Liver (tissue), 9 donors: ENCODE data around the gene DIP2A. TPM values are rescaled to one million over a fixed set of nuclear protein-coding genes. Genes with fewer than 3 reads are reported as not detected.

Experiments used
- DNase-seq: peaks from one replicate; pipeline ENCODE4 v3.0.0-alpha.2; 2017; ENCODE audit warnings: low spot score
- H3K27ac ChIP-seq, 2 donors: one replicate each; pipeline ENCODE4 v1.7.0; 2013; ENCODE audit warnings: inconsistent platforms in 2 of 2, low read length in 2 of 2, control low read depth in 1 of 2, low read depth in 1 of 2, mild to moderate bottlenecking in 1 of 2
- H3K27me3 ChIP-seq, 4 donors: one replicate each; pipeline versions ENCODE4 v1.6.1 to v1.7.0; 2013; ENCODE audit warnings: low read length in 3 of 4, inconsistent platforms in 1 of 4, mild to moderate bottlenecking in 1 of 4, moderate library complexity in 1 of 4; ENCODE audit not compliant: control insufficient read depth in 4 of 4, insufficient read depth in 4 of 4
- H3K36me3 ChIP-seq, 4 donors: one replicate each; pipeline versions ENCODE4 v1.6.1 to v1.7.0; 2013; ENCODE audit warnings: low read length in 3 of 4, mild to moderate bottlenecking in 3 of 4, low read depth in 1 of 4, moderate library complexity in 1 of 4; ENCODE audit not compliant: control insufficient read depth in 4 of 4, insufficient read depth in 3 of 4
- H3K4me1 ChIP-seq, 4 donors: one replicate each; pipeline versions ENCODE4 v1.6.1 to v1.7.0; 2013; ENCODE audit warnings: low read length in 3 of 4, mild to moderate bottlenecking in 3 of 4, moderate library complexity in 1 of 4; ENCODE audit not compliant: control insufficient read depth in 4 of 4, insufficient read depth in 4 of 4
- H3K4me3 ChIP-seq, 3 donors: one replicate each; pipeline versions ENCODE4 v1.6.1 to v1.7.0; 2013; ENCODE audit warnings: low read length in 3 of 3, control low read depth in 1 of 3, low read depth in 1 of 3, mild to moderate bottlenecking in 1 of 3
- H3K9ac ChIP-seq, 2 donors: one replicate each; pipeline ENCODE4 v1.7.0; 2013; ENCODE audit warnings: low read length in 2 of 2, mild to moderate bottlenecking in 2 of 2, moderate library complexity in 2 of 2, control low read depth in 1 of 2, low read depth in 1 of 2
- H3K9me3 ChIP-seq, 4 donors: one replicate each; pipeline versions ENCODE4 v1.6.1 to v1.7.0; 2013; ENCODE audit warnings: low read length in 3 of 4; ENCODE audit not compliant: control insufficient read depth in 4 of 4
- CTCF ChIP-seq: fragments of 150-350 bp; IDR thresholded peaks from 2 replicates; pipeline ENCODE4 v1.5.1; 2017; ENCODE audit warnings: improper control_type of control experiment, low read depth, low read length; ENCODE audit not compliant: missing input control
- EGR1 ChIP-seq, 2 donors: IDR thresholded peaks; 2 replicates each; pipeline ENCODE4 v1.6.1; 2016 to 2018; ENCODE audit warnings: antibody characterized with exemption in 2 of 2, low read depth in 2 of 2
- FOXA1 ChIP-seq: IDR thresholded peaks from 2 replicates; pipeline ENCODE4 v1.6.1; 2016; ENCODE audit warnings: antibody characterized with exemption
- FOXA2 ChIP-seq: IDR thresholded peaks from 2 replicates; pipeline ENCODE4 v1.6.1; 2016; ENCODE audit warnings: antibody characterized with exemption
- GABPA ChIP-seq, 2 donors: IDR thresholded peaks in 1 of 2; conservative IDR thresholded peaks in 1 of 2; 2 replicates each; pipeline ENCODE4 v1.6.1; 2016; ENCODE audit warnings: antibody characterized with exemption in 2 of 2, mild to moderate bottlenecking in 1 of 2, moderate library complexity in 1 of 2
- HNF4A ChIP-seq, 2 donors: conservative IDR thresholded peaks; 2 replicates each; pipeline ENCODE4 v1.6.1; 2016; ENCODE audit warnings: antibody characterized with exemption in 2 of 2, mild to moderate bottlenecking in 2 of 2
- HNF4G ChIP-seq: IDR thresholded peaks from 2 replicates; pipeline ENCODE4 v1.6.1; 2016; ENCODE audit warnings: antibody characterized with exemption
- JUND ChIP-seq, 2 donors: IDR thresholded peaks; 2 replicates each; pipeline ENCODE4 v1.6.1; 2016; ENCODE audit warnings: antibody characterized with exemption in 2 of 2
- MAX ChIP-seq: IDR thresholded peaks from 2 replicates; pipeline ENCODE4 v1.6.1; 2016; ENCODE audit warnings: antibody characterized with exemption
- NR2F2 ChIP-seq: IDR thresholded peaks from 2 replicates; pipeline ENCODE4 v1.6.1; 2016; ENCODE audit warnings: antibody characterized with exemption
- RAD21 ChIP-seq, 2 donors: IDR thresholded peaks; 2 replicates each; pipeline ENCODE4 v1.6.1; 2016; ENCODE audit warnings: antibody characterized with exemption in 2 of 2, mild to moderate bottlenecking in 2 of 2
- RXRA ChIP-seq, 2 donors: IDR thresholded peaks; 2 replicates each; pipeline ENCODE4 v1.6.1; 2017 to 2018; ENCODE audit warnings: antibody characterized with exemption in 2 of 2, mild to moderate bottlenecking in 1 of 2
- SP1 ChIP-seq: IDR thresholded peaks from 2 replicates; pipeline ENCODE4 v1.6.1; 2018; ENCODE audit warnings: antibody characterized with exemption, mild to moderate bottlenecking
- TAF1 ChIP-seq: conservative IDR thresholded peaks from 2 replicates; pipeline ENCODE4 v1.6.1; 2016; ENCODE audit warnings: antibody characterized with exemption, mild to moderate bottlenecking
- YY1 ChIP-seq: IDR thresholded peaks from 2 replicates; pipeline ENCODE4 v1.6.1; 2016; ENCODE audit warnings: antibody characterized with exemption, mild to moderate bottlenecking
- ZBTB33 ChIP-seq: IDR thresholded peaks from 2 replicates; pipeline ENCODE4 v1.6.1; 2016; ENCODE audit warnings: antibody characterized with exemption
- WGBS: extraction: QIAGEN DNeasy Blood & Tissue Kit; methylation state at CpG from one replicate; pipeline ENCODE4 v1.1.7; 2013; 5-methylcytosine and 5-hydroxymethylcytosine counted together
- polyA plus RNA-seq, 2 donors: library from polyadenylated mRNA; stranded (reverse) in 1 of 2; unstranded in 1 of 2; fragments of 200-250 nt in 1 of 2; fragments of >200 nt in 1 of 2; fragmentation: Nextera tagmentation in 1 of 2; extraction: Ambion mirVana in 1 of 2; gene quantifications; one replicate each; pipeline versions ENCODE4 v1.2.1 to v1.2.3, GENCODE V29; 2013 to 2015
- total RNA-seq, 2 donors: library from RNA; depleted of rRNA; stranded (reverse); fragments of >200 nt; gene quantifications; one replicate each; pipeline ENCODE4 v1.2.3, GENCODE V29; 2014
- TF ChIP-seq, protein P1 (sequence below): IDR thresholded peaks from 2 replicates; pipeline ENCODE4 v1.6.1; 2016; ENCODE audit warnings: antibody characterized with exemption
- TF ChIP-seq, protein P2 (sequence below): IDR thresholded peaks from 2 replicates; pipeline ENCODE4 v1.6.1; 2016; ENCODE audit warnings: antibody characterized with exemption, mild to moderate bottlenecking
- donor health status: healthy.
- donor health status: healthy.
- donor health status: healthy.
- donor health status: healthy.
- donor health status: healthy.

The DIP2A gene
- total and polyA plus RNA-seq, 4 donors = 3.8 to 21.7 (median 7.5) TPM

DNA sequence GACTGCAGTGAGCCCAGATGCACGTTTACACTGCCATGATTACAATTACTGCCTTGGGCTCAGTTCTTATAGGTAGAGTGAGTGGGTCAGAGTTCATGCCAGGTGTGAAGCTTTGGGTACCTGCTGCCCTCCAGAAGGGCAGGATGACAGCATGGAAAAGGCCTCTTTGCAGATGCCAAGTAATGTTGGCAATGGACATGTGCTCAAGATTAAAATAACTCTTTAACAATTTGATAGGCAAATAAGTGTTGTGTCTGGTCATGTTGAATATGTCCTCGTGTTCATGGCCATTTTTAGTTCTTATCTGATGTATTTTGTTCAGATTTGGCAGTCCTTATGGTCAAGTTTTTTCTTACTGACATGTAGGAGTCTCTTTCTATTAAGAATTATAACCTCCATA, 111.4 kb downstream of the DIP2A start:
- WGBS = 91% methylated on average over 2 of the region's 2 CpGs
- DNase-seq = no peak
- Histone ChIP-seq H3K4me3 (no peak overlapping the region), H3K27me3 (no peaks in the 10 kb centered on the region), H3K9me3 (no peaks in the 10 kb centered on the region), H3K4me1 (no peaks in the 10 kb centered on the region), H3K27ac (no peak overlapping the region), H3K36me3 (peaks cover 6 to 57% (median 32%) of the 10 kb centered on the region in 4 donors), H3K9ac (no peak overlapping the region)
- TF ChIP-seq HNF4A (conservative IDR thresholded peaks at IDR 0.05) (no peak), NR2F2 (no peak), SP1 (no peak), CTCF (no peak), RAD21 (IDR thresholded peaks at IDR 0.05) (no peak), EGR1 (IDR thresholded peaks at IDR 0.05; ENCODE audit: low read depth in 2 of 2) (no peak), MAX (no peak), RXRA (IDR thresholded peaks at IDR 0.05) (no peak), FOXA2 (no peak), TAF1 (no peak)

GRCh38 chr21:46570631-46571030, 111.9 kb downstream of the DIP2A start:
- Histone ChIP-seq H3K27ac (no peak overlapping the region), H3K9me3 (no peaks in the 10 kb centered on the region), H3K4me1 (no peaks in the 10 kb centered on the region), H3K9ac (no peak overlapping the region), H3K4me3 (no peak overlapping the region), H3K36me3 (peaks cover 6 to 52% (median 31%) of the 10 kb centered on the region in 4 donors), H3K27me3 (no peaks in the 10 kb centered on the region)
- no peak for TF ChIP-seq FOXA2
- no peak for TF ChIP-seq RXRA (IDR thresholded peaks at IDR 0.05)
- TF ChIP-seq CTCF = no peak
- TF ChIP-seq HNF4G = no peak
- no peak for TF ChIP-seq JUND (IDR thresholded peaks at IDR 0.05)
- TF ChIP-seq RAD21 (IDR thresholded peaks at IDR 0.05) = no peak
- TF ChIP-seq NR2F2 = no peak
- no peak for TF ChIP-seq EGR1 (IDR thresholded peaks at IDR 0.05; ENCODE audit: low read depth in 2 of 2)
- no peak for TF ChIP-seq TAF1
- TF ChIP-seq HNF4A (conservative IDR thresholded peaks at IDR 0.05) = no peak
- no peak for TF ChIP-seq FOXA1
- TF ChIP-seq YY1 = no peak
- no peak for TF ChIP-seq MAX
- TF ChIP-seq, protein P1, sequence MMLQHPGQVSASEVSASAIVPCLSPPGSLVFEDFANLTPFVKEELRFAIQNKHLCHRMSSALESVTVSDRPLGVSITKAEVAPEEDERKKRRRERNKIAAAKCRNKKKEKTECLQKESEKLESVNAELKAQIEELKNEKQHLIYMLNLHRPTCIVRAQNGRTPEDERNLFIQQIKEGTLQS = no peak
- TF ChIP-seq SP1 = no peak
- TF ChIP-seq, protein P2, sequence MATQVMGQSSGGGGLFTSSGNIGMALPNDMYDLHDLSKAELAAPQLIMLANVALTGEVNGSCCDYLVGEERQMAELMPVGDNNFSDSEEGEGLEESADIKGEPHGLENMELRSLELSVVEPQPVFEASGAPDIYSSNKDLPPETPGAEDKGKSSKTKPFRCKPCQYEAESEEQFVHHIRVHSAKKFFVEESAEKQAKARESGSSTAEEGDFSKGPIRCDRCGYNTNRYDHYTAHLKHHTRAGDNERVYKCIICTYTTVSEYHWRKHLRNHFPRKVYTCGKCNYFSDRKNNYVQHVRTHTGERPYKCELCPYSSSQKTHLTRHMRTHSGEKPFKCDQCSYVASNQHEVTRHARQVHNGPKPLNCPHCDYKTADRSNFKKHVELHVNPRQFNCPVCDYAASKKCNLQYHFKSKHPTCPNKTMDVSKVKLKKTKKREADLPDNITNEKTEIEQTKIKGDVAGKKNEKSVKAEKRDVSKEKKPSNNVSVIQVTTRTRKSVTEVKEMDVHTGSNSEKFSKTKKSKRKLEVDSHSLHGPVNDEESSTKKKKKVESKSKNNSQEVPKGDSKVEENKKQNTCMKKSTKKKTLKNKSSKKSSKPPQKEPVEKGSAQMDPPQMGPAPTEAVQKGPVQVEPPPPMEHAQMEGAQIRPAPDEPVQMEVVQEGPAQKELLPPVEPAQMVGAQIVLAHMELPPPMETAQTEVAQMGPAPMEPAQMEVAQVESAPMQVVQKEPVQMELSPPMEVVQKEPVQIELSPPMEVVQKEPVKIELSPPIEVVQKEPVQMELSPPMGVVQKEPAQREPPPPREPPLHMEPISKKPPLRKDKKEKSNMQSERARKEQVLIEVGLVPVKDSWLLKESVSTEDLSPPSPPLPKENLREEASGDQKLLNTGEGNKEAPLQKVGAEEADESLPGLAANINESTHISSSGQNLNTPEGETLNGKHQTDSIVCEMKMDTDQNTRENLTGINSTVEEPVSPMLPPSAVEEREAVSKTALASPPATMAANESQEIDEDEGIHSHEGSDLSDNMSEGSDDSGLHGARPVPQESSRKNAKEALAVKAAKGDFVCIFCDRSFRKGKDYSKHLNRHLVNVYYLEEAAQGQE = no peak
- no peak for TF ChIP-seq ZBTB33
- TF ChIP-seq GABPA (IDR thresholded peaks at IDR 0.05 in 1 of 2, conservative IDR thresholded peaks at IDR 0.05 in 1 of 2) = no peak
- no peak for DNase-seq
